ENCODE data around the gene CDC123.

- no peak for TF ChIP-seq CTCF (IDR thresholded peaks at IDR 0.05)
- no peak for TF ChIP-seq POLR2A (IDR thresholded peaks at IDR 0.05)
These were observed 14.8 kb upstream of the CDC123 start for GRCh38 chr10:12181065-12181775.

Data from adrenal gland (tissue), 5 donors.